Nephron progenitor cell (in vitro differentiated cells): ENCODE measurements around the gene PRPF6.
A peak's percentile ranks its signal among the peaks of the same experiment; 100 is the strongest.

Source experiments
- DNase-seq: peaks from one replicate; pipeline ENCODE4 v3.0.0; 2021
- H3K27ac Mint-ChIP-seq: 2 replicates; pipeline ENCODE4 v1.8.0; 2021; ENCODE audit warnings: mild to moderate bottlenecking, moderate library complexity, mixed read lengths
- H3K27me3 Mint-ChIP-seq: 2 replicates; pipeline ENCODE4 v1.8.0; 2021; ENCODE audit warnings: mild to moderate bottlenecking, low read depth, mixed read lengths; ENCODE audit not compliant: poor library complexity
- H3K36me3 Mint-ChIP-seq: 2 replicates; pipeline ENCODE4 v1.8.0; 2021; ENCODE audit warnings: low read depth, mixed read lengths
- H3K4me1 Mint-ChIP-seq: 2 replicates; pipeline ENCODE4 v1.8.0; 2021; ENCODE audit warnings: mixed read lengths
- H3K4me3 Mint-ChIP-seq: 2 replicates; pipeline ENCODE4 v1.8.0; 2021; ENCODE audit warnings: mild to moderate bottlenecking, moderate library complexity, mixed read lengths
- H3K9me3 Mint-ChIP-seq: 2 replicates; pipeline ENCODE4 v1.8.0; 2021; ENCODE audit warnings: mild to moderate bottlenecking, moderate library complexity, mixed read lengths
- TF ChIP-seq, protein P1 (sequence below): fragments of 200-600 bp; sonication (generic); IDR thresholded peaks from 2 replicates; pipeline ENCODE4 v1.5.0; 2021; ENCODE audit warnings: antibody characterized with exemption

Gene PRPF6

DNA sequence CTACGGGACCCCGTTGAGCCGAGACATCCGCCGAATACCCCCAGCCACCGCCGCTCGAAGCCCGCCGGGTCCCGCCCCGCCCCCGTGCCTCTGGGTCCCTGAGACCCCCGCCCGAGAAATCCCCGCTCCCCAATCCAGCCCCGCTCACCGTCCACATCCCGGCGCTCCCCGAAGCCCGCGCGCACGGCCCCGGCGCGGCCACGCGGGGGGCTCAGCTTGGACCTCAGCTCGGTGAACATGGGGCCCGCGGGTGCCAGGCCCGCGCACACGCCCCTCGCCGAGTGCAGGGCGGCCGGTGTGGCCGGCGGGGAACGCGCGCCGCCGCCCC is 1.7 kb upstream of the PRPF6 start:
- H3K27ac Mint-ChIP-seq, result no peak overlapping the region

GRCh38 chr20:63979557-63980316 is 1.2 kb upstream of the PRPF6 start, which contains the start of gene SAMD10:
Gene SAMD10 (minus strand): TSS chr20:63979642. CDS start chr20:63979467, 175 bp downstream.
- peaks cover 25% of the 10 kb centered on the region for H3K36me3 Mint-ChIP-seq
- peak; percentile 72 for DNase-seq
- H3K27ac Mint-ChIP-seq, result no peak within 1 kb of the TSS
- TF ChIP-seq, protein P1, sequence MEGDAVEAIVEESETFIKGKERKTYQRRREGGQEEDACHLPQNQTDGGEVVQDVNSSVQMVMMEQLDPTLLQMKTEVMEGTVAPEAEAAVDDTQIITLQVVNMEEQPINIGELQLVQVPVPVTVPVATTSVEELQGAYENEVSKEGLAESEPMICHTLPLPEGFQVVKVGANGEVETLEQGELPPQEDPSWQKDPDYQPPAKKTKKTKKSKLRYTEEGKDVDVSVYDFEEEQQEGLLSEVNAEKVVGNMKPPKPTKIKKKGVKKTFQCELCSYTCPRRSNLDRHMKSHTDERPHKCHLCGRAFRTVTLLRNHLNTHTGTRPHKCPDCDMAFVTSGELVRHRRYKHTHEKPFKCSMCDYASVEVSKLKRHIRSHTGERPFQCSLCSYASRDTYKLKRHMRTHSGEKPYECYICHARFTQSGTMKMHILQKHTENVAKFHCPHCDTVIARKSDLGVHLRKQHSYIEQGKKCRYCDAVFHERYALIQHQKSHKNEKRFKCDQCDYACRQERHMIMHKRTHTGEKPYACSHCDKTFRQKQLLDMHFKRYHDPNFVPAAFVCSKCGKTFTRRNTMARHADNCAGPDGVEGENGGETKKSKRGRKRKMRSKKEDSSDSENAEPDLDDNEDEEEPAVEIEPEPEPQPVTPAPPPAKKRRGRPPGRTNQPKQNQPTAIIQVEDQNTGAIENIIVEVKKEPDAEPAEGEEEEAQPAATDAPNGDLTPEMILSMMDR, result no peak
- H3K4me3 Mint-ChIP-seq, result peak within 1 kb of the TSS; percentile 95
- H3K9me3 Mint-ChIP-seq, result no peaks in the 10 kb centered on the region
- peaks cover 43% of the 10 kb centered on the region for H3K4me1 Mint-ChIP-seq
- peaks cover 47% of the 10 kb centered on the region for H3K27me3 Mint-ChIP-seq

More for the DNA sequence above, 1.7 kb upstream of the PRPF6 start:
- TF ChIP-seq, protein P1, result no peak
- H3K27me3 Mint-ChIP-seq, result peaks cover 47% of the 10 kb centered on the region
- H3K9me3 Mint-ChIP-seq, result no peaks in the 10 kb centered on the region
- peaks cover 19% of the 10 kb centered on the region for H3K36me3 Mint-ChIP-seq
- peak; percentile 49 for DNase-seq
- peak overlapping the region; percentile 72 for H3K4me3 Mint-ChIP-seq
- peaks cover 43% of the 10 kb centered on the region for H3K4me1 Mint-ChIP-seq

DNA sequence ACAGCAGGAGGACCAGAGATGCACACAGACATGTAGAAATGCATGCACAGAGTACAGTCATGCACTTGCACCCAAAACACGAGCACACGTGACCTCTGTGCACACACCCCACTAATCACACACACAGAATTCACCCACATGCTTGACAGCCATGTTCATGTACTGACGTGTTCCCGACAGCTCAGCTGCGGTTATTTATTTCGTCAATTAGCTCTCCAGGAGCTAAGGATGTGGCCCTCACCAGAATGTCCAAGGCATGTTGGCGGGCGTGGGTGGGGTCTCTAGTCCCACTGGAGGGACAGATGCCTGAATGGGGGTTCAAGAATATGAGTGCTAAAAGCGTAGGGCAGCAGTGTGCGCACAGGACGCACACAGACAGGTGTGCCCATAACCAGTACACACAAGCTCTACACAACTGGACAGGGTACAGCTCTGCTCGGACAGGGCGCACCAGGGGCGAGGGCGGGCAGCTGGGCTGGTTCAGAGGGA is 571 bp upstream of the PRPF6 start:
- Mint-ChIP-seq H3K36me3 (peaks cover 29% of the 10 kb centered on the region), H3K4me3 (peak overlapping the region; percentile 95), H3K9me3 (no peaks in the 10 kb centered on the region), H3K27me3 (peaks cover 47% of the 10 kb centered on the region), H3K27ac (no peak overlapping the region), H3K4me1 (peaks cover 43% of the 10 kb centered on the region)
- DNase-seq, result no peak
- TF ChIP-seq, protein P1, result no peak

DNA sequence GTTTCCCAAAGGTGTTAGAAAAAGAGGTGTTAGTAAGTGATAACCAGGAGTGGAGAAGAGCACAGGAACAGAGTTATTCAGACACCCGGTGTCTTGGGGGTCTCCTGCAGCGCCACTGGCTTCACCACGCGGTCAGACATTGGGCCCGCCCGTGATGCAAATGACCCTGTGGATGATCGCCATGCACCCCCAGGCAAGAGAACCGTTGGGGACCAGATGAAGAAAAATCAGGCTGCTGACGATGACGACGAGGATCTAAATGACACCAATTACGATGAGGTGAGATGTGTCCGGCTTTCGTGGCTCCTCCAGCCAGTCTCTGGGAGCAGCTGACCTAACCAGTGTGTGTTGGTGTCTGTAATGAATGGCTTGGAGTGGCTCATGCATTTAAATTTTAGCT is 2.0 kb downstream of the PRPF6 start:
- TF ChIP-seq, protein P1, result no peak
- Mint-ChIP-seq H3K4me3 (peak overlapping the region; percentile 95), H3K27me3 (peaks cover 24% of the 10 kb centered on the region), H3K27ac (no peak overlapping the region), H3K4me1 (peaks cover 43% of the 10 kb centered on the region), H3K36me3 (peaks cover 49% of the 10 kb centered on the region), H3K9me3 (no peaks in the 10 kb centered on the region)
- no peak for DNase-seq

GRCh38 chr20:64000906-64001305 is 20.0 kb downstream of the PRPF6 start:
- H3K27ac Mint-ChIP-seq, result peak overlapping the region; percentile 25
- H3K36me3 Mint-ChIP-seq, result peaks cover 54% of the 10 kb centered on the region
- TF ChIP-seq, protein P1, result no peak
- H3K4me3 Mint-ChIP-seq, result no peak overlapping the region
- H3K27me3 Mint-ChIP-seq, result no peaks in the 10 kb centered on the region
- H3K4me1 Mint-ChIP-seq, result peaks cover 27% of the 10 kb centered on the region
- H3K9me3 Mint-ChIP-seq, result no peaks in the 10 kb centered on the region
- no peak for DNase-seq

DNA sequence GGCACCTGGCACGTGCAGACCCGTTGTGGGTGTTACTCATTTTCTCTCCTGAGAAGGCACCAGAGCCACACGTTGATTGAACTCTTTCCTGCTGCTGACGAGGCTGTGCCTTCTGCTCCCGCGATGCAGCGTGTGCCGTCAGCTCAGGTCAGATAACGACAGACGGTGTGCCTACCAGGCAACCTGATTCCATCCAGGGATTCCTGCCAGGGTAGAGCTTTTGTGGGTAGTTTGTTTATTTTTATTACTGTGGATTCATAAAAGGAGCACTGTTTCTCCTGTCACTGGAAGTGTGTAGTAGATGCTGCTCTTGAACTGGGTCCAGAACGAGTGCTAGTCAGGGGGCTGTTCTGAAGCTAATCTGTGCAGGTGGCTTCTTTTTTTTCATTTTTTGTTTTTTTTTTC is 20.7 kb downstream of the PRPF6 start:
- H3K4me1 Mint-ChIP-seq, result peaks cover 27% of the 10 kb centered on the region
- no peak for DNase-seq
- peaks cover 53% of the 10 kb centered on the region for H3K36me3 Mint-ChIP-seq
- no peak overlapping the region for H3K4me3 Mint-ChIP-seq
- no peaks in the 10 kb centered on the region for H3K27me3 Mint-ChIP-seq
- TF ChIP-seq, protein P1, result no peak
- H3K27ac Mint-ChIP-seq, result peak overlapping the region; percentile 54
- no peaks in the 10 kb centered on the region for H3K9me3 Mint-ChIP-seq
